ENCODE data around the gene SGCE.

Gene SGCE

GRCh38 chr7:94605031-94605430 is 50.9 kb downstream of the SGCE start:
- no peak for TF ChIP-seq CTCF (conservative IDR thresholded peaks at IDR 0.05)
- no peak overlapping the region for H3K27ac ChIP-seq

DNA sequence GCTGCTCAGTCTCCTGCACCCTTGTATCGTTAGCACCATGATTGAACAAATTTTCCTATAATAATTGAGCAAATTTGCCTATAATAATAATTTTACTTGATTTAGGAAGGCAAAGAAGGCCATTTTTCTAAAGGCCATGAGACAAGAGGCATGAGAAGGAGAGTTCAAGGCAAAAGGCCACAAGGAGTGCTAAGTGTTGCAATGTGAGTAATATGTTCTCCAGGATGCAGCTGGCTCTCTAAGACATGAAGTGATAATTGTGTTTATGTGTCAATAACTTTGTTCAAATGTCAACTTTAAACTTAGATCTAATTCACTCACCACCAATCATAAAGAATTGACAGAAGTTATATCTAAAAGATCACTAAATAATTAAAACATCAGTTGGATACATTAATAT is 53.8 kb downstream of the SGCE start:
- no peak for TF ChIP-seq CTCF (conservative IDR thresholded peaks at IDR 0.05)

DNA sequence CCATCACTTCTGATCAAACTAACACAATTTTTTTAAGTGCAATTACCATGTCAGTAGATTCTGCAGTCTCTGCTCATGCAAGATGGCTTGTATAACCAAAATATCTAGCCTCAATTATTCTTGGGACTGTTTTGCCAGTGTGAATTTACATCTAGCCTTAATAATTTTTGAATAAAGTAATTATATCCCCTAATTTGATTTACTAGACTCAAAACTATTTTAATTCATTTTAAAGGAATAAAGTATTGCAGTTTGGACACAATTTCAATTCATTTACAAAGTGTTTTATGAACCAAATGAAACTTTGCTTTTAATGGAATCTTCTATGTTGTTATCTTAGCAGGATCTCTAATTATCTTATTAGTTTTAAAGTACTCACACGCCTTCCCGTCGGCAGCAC is 55.7 kb downstream of the SGCE start:
- no peak for TF ChIP-seq CTCF (conservative IDR thresholded peaks at IDR 0.05)
- no peak overlapping the region for H3K27ac ChIP-seq

More for the DNA sequence above, 53.8 kb downstream of the SGCE start:
- no peak overlapping the region for H3K27ac ChIP-seq

GRCh38 chr7:94595717-94596116 is 60.2 kb downstream of the SGCE start:
- TF ChIP-seq CTCF (conservative IDR thresholded peaks at IDR 0.05): no peak

DNA sequence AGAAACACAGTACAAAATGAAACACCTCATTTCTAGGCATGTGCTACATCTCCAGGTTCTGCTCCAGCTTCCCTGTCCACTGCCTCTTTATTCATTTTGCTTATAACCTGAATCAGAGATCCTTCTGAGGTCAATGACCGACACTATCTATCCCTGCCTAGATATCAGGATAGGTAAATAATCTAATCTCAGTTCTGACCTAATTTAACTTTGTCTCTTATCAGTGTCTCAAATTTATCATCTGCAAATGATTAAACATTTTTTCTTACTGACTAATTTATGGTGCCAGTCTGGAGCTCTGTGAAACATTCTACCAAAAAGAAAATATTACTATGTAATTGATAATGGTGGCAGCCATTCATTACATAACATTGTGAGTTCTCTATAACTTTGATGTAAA is 61.1 kb downstream of the SGCE start:
- peak overlapping the region; percentile 58 for H3K27ac ChIP-seq

More at GRCh38 chr7:94595717-94596116, 60.2 kb downstream of the SGCE start:
- peak overlapping the region; percentile 58 for H3K27ac ChIP-seq

DNA sequence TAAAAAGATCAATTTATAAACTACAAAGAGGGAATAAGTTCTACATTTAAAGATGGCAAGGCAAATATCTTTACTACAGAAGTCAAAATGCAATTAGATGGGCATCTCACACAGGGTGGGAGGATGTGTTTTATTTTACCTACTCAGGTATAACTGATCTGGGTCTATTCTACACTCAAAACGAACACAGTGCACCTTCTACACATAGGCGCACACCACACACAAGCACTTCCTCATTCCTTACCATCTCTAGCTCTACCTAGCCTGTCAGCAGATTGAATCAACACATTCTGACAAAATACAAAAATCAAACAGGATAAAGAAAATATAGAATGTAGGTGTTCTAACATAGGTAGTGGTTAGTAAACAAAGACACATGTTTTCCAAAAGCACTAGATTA is 64.8 kb downstream of the SGCE start:
- no peak for TF ChIP-seq CTCF (conservative IDR thresholded peaks at IDR 0.05)
- H3K27ac ChIP-seq: no peak overlapping the region

More for the DNA sequence above, 61.1 kb downstream of the SGCE start:
- TF ChIP-seq CTCF (conservative IDR thresholded peaks at IDR 0.05): no peak

DNA sequence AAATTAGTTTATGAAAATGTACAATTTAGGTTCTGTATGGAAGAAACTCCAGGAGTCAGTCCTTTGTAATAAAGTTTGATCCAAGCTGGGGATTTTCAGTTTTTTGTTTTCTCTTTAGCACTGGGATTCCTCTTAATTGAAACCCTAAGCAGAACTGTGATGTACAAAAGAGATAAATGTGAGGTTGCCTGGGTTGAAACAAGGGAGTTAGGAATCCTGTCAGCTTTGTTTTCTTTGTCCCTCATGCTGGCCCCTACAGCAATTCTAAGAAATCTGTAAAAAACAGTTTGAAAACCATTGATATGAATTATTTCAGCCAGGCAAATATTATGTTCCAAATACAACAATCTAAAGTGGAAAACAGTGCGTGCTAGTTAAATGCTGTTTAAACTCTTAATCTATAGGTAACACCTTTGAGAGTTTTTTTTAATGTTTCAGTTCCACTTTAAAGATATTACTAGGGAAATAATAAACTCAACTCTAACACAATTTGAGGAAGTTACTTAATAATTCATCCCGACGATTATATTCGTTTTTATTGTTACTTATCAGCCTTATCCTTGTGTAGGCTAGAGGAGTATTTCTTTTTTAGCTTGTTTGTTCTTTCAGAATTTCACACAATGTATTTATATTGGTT is 65.3 kb downstream of the SGCE start:
- no peak overlapping the region for H3K27ac ChIP-seq
- no peak for TF ChIP-seq CTCF (conservative IDR thresholded peaks at IDR 0.05)

All from VCaP (cell line).